GM19035 (cell line): Measurements from ENCODE around the gene INSL3.

Source experiments
- ATAC-seq: cut with Tn5 transposase; IDR thresholded peaks from one replicate; pipeline ENCODE4 v1.9.1; 2021; ENCODE audit not compliant: unreplicated experiment

The INSL3 gene, protein sequence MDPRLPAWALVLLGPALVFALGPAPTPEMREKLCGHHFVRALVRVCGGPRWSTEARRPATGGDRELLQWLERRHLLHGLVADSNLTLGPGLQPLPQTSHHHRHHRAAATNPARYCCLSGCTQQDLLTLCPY

DNA sequence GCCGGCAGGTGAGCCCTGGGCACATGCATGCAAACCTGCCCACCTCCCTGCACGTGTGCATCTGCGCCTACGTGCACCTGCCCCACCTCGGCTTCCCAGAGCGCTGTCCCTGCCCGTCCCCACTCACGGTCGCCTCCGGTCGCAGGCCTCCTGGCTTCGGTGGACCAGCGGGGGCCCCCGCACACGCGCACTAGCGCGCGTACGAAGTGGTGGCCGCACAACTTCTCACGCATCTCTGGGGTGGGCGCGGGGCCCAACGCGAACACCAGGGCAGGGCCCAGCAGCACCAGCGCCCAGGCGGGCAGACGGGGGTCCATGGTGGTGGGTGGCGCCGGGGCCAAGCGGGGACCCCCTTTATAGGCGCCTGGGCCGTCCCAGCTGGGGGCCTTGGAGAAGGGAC, at the start of gene INSL3:
Gene INSL3, minus strand, starts transcription at position 330 of the 400 bp plus-strand sequence. Its CDS starts 13 bp downstream, at position 317.
- no peak for ATAC-seq

DNA sequence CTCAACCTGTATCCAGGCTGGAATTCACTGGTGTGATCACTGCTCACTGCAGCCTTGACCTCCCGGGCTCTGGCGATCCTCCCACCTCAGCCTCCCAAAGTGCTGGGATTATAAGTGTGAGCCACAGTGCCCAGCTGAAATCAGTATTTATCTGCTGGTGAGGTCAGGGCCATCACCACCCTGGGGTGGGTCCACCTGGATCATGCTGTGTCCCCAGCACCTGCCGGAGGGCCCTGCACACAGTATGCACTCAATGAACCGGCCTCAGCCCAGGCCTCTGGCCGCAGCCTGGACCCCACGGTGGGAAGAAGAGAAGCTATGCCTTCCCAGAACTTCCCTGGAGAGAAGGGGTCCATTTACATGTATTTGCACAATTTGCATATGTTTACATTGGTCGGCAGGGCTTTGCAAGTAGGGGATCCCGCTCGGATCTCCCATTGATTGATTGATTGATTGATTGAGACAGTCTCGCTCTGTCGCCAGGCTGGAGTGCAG, 47.8 kb upstream of the INSL3 start:
- no peak for ATAC-seq

GRCh38 chr19:17868669-17869068, 47.4 kb upstream of the INSL3 start:
- no peak for ATAC-seq

DNA sequence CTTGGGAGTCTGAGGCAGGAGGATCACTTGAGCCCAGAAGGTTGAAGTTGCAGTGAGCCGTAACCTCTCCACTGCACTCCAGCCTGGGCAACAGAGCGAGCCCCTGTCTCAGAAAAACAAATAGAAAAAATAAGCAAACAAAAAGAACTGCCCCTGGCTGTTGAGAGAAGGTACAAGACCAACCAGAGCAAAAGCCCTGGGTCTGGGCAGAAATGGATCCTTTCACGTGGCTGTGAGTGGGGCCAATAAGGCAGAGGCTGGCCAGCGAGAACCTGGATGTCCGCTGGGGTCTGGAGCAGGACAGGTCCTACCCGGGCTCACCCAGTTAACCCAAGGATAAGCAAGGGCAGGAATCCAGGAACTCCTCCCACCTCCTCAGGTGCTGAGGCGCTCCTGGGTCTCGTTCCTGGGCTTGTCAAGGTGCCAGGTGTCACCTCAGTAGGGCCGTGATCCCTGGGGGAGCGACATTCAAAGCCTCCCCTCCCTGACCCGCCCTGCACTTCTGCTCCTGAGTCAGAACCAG, 45.7 kb upstream of the INSL3 start:
- ATAC-seq, result no peak

GRCh38 chr19:17866312-17866963, 45.1 kb upstream of the INSL3 start:
- no peak for ATAC-seq

- no peak for ATAC-seq
Observed at GRCh38 chr19:17865364-17866311, 44.3 kb upstream of the INSL3 start.

- no peak for ATAC-seq
Observed at GRCh38 chr19:17863520-17864182, 42.3 kb upstream of the INSL3 start.

- ATAC-seq, result no peak
Observed at GRCh38 chr19:17862711-17863519, 41.6 kb upstream of the INSL3 start.

DNA sequence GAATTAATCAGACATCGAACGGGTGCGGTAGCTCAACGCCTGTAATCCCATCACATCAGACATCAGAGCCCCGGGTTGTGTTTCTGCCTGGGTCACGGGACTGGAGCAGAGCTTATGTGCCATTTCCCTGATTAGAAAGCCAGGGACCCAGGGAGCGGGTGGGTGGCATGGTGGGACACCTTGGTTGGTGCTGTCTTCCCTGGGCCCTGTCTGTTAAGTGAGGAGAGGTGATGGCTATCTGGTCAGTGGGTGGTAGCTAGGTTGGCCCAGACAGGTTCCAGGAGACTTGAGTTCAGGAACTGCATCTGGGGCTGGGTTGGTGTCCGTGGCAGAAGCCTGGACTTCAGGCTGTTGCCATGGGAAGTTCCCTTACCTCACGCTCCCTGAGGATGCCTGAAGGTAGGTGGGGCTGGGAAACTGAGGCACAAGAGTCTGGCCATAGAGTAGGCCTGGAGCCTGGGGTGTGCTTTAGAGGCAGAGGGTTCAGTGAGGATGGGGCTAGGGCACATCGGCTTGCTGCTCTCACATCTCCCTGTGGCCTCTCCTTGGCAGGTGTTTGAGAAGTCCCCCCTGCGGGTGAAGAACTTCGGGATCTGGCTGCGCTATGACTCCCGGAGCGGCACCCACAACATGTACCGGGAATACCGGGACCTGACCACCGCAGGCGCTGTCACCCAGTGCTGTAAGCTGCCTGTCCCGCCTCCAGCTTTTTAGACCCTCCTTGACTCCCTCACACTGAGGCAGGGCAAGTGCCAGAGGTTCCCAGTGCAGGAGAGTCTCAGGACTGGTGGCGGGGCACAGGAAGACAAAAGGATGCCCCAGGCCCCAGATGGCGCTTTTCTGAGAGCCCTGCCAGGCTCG, 40.5 kb upstream of the INSL3 start:
- ATAC-seq, result no peak

DNA sequence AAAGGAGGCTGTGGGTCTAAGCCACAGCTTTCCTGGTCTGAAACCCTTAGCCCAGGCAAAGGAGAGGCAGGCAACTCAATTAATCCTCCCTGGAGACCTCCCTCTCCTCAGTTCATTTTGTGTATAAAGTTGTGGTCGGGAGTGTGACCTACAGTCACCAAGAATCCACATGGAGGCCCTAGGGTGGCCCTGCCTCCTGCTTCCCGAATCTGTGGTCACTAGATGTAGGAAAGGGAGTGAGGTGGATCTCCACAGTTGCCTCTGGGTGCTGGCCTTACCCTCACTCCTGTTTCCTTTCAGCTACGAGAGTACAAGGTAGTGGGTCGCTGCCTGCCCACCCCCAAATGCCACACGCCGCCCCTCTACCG, 39.7 kb upstream of the INSL3 start:
- ATAC-seq, result no peak

DNA sequence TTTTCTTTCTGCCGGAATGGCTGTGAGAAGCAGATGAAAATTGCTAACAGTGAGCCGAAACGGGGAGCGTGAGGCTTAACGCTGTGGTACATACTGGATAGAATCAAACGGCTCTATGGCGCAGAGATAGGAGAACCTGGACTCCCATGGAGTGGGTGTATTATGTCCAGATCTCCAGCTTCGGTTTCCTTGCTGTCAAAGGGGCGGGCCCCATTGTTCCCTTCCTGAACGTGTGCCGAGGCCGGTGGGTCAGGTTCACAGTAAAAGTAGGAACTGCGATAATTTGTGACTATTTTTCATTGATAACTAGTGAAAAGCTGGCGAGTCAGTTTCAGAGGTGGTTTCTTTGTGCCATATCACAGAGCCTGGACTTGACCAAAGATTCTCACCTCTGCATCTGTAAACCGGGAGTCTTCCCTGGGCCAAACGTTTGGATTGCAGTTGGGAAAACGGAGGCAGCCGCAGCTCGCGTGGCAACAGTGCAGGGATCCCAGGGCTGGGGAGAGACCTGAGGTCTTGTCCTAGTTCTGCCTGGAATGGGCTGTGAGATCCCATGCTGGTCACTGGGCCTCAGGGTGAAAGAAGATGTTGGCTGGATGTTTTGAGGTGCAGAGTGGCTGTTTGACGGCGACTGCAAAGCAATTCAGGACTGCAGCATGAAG, 39.1 kb upstream of the INSL3 start:
- no peak for ATAC-seq

DNA sequence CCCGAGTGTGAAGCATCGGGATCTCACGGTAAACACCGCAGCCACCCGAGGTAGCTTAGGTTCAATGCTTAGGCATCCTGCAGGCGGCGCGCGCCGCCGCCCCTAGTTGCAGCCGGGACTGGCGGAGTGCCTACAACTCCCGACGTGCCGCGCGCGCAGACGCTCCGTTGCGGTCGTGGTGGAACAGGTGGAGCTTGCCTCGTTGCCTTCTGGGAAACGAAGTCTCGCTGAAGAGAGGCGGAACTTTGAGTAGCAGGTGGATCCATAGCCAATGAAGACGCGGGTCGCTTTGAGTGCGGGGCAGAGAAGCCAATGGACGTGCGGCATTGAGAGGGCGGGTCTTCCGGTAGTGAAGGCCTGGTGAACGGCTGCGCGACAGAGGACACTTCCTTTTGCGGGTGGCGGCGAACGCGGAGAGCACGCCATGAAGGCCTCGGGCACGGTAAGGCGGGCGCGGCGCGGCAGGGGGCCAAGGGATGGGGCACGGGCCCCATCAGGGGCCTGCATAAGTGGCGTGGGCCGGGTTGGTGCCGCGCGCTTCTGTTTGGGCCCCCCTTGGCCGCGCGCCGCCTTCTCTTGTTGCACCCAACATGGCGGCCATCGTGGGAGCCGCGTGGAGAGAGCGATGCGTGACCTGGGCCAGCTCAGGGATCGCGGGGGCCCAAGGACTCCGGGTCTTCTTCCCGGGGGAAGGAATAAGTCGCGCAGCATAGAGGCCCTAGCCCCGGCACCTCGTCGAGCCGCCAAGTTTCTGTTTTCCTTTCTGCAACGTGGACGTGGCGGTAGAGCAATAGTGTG, 38.4 kb upstream of the INSL3 start, which contains the start of gene RPL18A:
Gene RPL18A, plus strand, starts transcription at position 378 of the 798 bp plus-strand sequence. Its CDS starts 47 bp downstream, at position 425.
- peak; percentile 93 for ATAC-seq

- no peak for ATAC-seq
Observed at GRCh38 chr19:17855280-17856152, 34.2 kb upstream of the INSL3 start.

DNA sequence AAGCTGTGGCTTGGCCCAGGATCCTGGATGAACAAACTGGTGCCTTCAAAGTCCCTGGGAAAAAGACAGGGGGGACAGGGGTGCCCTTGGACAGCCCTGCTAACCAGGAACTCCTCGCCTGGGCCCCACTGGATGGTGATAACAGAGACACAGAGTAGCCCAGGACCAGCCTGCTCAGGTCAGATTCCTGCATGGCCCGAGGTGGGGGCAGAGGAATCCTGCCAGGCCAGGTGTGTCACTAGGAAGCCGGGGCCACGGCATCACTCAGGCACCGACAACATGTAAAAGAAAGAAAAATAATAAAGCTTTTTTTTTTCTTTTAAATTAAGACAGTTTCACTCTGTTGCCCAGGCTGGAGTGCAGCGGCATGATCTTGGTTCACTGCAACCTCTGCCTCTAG, 32.7 kb upstream of the INSL3 start:
- no peak for ATAC-seq

- ATAC-seq, result no peak
Observed at GRCh38 chr19:17848595-17849292, 27.4 kb upstream of the INSL3 start.
